Activated CD4-positive, alpha-beta T cell treated with anti-CD3 and anti-CD28 coated beads, Interleukin-2, amount 50 U/mL, for 1 hour (primary cell): ENCODE data around the gene ZNF157.
A peak's percentile ranks its signal among the peaks of the same experiment; 100 is the strongest.
"Not testable (repeated sequence)": the region's sequence is repeated elsewhere in the genome, so short reads cannot be mapped to it uniquely, and the experiment has no call there.

Source experiments
- DNase-seq: peaks from one replicate; pipeline ENCODE4 v3.0.0-alpha.2; 2020

ZNF157 gene

DNA sequence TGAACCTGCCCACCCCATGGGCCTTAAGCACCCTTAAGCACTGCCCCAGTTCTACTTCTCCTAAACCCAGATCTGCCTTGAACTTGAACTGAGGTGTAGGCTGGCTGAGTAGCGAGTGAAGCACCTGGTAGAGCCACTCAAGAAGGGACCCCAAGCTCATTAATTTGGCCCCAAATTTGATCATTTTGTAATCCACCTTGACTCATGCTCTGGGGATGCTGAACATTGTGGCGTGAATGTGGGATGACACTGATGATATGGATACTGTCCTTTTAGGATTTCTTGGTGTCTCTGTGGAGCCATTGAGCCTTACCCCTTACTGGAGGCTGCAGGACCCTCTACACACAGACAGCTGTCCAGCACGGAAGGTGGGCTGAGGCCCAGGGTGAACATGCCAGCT is at the start of gene ZNF157:
Gene ZNF157 (plus strand): TSS at position 301 of the 400 bp plus-strand sequence. CDS start 91 bp downstream, at position 392.
- DNase-seq: no peak

DNA sequence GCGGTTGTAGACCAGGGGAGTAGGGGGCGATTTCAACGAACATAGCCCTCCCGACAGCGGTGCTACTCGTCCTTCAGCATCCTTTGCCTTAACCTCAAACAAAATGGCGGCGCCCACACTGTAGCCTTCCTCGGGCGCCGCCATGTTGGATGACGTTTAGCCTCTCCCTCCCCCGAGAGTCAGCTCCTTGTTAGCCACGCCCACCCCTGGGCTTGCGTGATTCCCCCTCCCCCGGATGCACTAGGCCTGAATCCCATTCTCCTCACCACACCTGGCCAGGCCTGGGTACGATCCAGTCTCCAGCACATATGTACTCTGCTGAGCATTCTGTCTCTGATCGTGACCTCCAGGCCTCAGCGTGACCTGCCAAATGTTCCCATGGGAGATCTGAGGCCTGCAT is 49.0 kb upstream of the ZNF157 start:
- no peak for DNase-seq

DNA sequence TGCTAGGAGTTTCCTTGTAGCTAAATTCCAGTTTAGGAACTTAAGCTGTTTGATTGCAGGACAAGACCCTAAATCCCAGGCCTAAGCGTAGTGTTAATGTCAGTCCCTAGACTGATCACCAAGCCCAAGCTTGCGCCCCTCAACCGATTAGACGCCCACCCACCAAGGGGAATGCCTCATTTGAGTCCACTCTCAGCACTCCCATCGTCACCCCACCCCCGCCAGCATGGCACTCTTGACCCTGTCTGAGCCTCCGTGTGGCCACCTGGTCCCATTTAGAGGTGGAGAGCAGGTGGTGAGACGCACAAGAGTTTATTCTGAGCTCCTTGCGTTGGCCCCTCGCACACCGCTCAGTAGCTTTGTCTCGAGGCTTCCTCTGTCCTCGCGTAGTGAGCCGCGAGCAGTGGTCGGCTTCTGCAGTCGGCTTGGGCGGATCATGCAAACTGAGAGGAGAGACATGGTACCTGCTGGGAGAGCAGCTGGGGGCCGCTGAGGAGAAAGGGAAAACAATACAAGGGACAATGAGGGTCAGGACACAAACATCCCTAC is 48.5 kb upstream of the ZNF157 start:
- no peak for DNase-seq

DNA sequence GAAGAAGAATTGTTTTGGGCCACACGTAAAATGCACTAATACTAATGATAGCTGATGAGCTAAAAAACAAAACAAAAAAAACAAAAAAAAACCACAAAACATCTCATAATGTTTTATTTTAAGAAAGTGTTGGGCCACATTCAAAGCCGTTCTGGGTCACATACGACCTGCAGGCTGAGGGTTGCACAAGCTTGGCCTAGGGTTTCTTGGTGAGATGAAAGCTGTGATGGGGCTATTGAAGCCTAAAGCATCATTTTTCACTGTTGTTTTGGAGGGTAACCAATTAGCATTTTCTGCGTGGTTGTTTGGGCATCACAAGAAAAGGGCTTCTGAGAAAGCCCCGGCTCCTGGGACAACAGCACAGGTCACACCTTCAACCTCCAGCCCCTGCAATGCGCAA is 42.5 kb upstream of the ZNF157 start:
- DNase-seq: no peak

DNA sequence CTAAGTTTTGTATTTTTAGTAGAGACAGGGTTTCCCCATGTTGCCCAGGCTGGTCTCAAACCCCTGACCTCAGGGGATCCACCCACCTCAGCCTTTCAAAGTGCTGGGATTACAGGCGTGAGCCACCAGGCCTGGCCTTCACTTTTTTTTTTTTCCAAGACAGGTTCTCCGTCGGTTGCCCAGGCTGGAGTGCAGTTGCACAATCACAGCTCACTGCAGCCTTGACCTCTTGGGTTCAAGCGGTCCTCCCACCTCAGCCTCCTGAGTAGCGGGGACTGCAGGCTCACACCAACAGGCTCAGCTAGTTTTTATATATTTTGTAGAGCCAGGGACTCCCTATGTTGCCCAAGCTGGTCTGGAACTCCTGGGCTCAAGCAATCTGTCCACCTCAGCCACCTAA is 37.6 kb upstream of the ZNF157 start:
- not testable (repeated sequence) for DNase-seq

DNA sequence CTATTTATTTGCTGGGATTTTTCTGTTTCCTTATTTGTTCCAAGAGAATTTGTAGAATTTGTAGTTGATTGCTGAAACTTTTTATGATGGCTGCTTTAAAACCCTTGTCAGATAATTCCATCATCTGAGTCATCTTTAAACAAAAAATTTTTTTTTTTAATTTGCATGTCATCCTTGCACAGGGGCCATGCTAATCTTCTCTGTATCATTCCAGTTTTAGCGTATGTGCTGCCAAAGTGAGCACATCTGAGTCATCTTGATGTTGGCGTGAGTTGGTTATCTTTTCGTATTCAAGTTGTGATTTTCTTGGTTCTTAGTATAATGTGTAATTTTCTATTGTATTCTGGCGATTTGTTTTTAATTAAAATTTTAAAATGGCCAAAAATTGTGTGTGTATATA is 18.7 kb upstream of the ZNF157 start:
- DNase-seq: no peak

DNA sequence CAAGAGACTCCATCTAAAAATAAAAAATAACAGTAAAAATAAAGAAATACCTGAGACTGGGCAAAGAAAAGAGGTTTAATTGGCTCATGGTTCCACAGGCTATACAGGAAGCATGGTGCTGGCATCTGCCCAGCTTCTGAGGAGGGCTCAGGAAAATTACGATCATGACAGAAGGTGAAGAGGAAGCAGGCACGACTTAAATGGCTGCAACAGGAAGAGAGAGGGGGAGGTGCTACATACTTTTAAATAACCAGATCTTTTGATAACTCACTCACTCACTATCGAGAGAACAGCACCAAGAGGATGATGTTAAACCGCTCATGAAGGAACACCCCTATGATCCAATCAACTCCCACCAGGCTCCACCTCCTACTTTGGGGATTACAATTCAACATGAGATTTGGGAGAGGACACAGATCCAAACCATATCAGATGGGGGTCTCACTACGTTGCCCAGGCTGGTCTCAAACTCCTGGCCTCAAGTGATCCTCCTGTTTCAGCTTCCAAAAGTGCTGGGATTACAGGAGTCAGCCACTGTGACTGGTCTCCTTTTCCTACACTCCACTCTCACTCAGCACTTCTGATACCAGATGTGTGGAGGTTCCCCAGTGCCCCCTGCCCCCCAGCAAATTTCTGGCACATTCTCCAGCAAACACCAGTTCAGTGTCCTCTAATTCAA is 11.9 kb upstream of the ZNF157 start:
- peak; percentile 7 for DNase-seq

DNA sequence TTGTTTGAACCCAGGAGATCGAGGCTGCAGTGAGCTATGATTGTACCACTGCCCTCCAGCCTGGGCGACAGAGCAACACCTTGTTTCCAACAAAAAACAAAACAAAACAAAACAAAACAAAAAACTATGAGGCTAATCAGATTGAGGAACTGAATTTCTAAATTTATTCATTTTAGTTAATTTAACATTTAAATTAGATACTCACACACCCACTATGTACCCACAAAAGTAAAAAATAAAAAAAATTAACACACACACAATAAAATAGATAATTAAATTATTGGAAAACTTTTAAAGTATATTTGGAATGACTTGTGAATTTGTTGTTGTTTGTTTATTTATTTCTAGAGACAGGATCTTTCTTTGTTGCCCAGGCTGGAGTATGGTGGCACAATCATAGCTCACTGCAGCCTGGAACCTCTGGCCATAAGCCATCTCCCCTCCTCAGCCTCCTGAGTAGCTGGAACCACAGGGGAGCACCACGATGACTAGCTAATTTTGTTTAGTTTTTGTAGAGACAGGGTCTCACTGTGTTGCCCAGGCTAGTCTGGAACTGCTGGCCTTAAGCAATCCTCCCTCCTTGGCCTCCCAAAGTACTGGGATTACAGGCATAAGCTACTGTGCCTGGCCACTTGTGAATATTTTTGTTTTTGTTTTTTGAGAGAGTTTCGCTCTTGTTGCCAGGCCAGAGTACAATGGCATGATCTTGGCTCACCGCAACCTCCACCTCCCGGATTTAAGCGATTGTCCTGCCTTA is 9.8 kb upstream of the ZNF157 start:
- DNase-seq: no peak

DNA sequence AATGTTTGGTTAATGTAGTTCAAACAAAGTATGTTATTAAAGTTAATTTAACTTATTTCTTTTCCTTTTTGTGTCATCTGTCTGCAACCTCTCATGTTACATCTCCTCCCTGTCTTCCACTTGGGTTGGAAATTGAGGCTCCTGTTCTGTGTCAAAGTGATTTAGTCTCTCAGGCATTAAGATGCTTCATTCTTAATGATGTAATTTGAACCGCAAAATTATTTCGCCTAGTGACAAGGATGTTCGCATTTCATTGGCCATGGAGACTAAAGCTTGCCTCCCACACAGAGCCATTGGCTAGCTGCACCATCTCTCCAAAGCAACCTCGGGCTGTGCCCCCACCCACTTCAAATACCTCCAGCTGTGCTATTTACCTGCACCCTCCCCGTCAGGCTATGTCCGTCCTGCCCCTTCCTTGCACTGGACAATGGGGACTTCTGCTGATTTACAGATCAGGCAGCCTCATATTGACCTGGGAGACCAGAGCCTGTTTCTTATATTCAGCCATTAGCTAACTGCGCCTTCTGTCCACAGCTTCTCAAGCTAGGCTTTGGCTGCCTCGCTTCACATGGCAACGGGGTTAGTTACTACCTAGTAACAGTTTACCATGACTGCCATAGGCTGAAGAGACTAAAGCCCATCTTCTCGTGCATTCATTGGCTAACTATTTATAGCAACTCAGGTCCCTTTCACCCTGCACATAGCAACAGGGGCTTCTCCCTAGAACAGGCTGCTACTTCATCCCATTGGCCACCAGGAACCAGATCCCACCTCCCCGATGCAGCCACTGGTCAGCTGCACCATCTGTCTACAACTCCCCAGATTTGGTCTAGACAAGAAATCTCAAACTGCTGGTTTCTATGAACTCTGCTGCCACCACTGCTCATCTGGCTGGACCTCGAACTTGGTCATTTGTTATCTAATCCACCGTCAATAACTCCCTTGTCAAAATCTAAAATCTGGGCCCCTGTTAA is 8.6 kb upstream of the ZNF157 start:
- DNase-seq: peak; percentile 9

DNA sequence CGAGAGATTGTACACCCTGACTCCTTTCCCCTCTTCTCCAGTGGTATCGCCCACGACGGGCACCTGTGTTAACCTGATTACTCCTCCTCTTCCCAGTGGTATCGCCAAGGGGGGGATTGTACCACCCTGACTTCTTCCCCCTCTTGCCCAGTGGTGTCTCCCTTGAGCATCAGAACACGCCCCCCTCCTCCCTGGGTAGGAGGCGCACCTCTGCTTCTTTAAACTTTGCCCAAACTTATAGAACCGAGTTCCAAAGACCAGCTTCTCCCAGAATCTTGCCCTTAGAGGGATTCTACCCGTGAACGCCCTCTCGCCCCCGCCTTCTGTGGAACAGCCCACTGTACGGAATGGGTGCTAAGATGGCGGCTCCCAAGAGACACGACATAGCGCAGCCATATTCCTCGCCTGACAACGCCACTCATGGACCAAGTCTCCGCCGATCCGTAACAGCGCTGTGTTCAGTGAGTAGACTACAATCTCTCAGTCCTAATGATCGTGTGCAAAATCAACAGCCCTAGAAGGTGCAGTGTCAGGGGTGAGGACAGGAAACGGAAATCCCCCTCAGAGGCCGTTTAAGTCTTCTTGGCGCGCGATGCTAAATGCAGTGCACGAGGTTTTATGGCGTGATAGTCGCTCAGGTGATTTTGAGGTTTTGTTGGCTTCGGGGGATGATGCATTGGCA is 4.2 kb upstream of the ZNF157 start:
- DNase-seq: peak; percentile 65

DNA sequence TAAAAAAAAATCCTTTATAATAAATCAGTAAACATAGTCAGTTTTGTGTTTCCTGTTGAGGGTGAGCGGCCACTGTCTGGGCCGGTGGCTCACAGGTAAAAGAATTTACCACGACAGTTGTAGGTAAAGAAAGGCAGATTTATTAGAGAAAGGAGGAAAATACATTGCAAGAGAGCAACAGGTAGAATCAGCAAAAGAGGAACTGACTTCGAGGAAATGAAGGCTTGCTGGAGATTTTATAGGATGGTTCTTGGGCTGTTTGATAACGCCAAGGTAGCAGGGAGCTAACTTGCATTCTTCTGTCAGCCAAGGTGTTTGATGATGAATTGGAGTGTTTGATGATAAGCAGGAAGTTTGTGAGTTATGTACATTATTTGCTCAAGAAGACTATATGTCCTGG is 2.8 kb downstream of the ZNF157 start:
- no peak for DNase-seq

DNA sequence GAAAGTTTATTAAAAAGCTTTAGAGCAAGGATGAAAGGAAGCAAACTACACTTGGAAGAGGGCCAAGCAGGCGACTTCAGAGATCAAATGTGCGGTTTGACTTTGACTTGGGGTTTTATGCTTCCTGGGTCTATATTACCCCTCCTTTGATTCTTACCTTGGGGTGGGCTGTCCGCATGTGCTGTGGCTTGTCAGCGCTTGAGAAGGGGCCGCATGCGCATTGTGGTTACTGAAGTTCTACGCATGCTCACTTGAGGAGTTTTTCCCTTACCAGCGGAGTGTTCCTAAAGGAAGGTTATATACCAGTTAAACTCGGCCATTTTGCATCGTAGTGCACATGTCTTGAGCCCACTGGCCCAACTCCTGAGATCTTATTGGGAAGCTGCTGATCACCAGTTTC is 9.9 kb downstream of the ZNF157 start:
- DNase-seq: peak; percentile 60

DNA sequence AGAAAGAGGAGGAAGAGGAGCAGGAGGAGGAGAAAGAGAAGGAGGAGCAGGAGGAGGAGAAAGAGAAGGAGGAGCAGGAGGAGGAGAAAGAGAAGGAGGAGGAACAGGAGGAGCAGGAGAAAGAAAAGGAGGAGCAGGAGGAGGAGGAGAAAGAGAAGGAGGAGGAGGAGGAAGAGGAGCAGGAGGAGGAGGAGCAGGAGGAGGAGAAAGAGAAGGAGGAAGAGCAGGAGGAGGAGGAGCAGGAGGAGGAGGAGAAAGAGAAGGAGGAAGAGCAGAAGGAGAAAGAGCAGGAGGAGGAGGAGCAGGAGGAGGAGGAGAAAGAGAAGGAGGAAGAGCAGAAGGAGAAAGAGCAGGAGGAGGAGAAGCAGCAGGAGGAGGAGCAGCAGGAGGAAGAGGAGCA is 10.5 kb downstream of the ZNF157 start:
- not testable (repeated sequence) for DNase-seq

DNA sequence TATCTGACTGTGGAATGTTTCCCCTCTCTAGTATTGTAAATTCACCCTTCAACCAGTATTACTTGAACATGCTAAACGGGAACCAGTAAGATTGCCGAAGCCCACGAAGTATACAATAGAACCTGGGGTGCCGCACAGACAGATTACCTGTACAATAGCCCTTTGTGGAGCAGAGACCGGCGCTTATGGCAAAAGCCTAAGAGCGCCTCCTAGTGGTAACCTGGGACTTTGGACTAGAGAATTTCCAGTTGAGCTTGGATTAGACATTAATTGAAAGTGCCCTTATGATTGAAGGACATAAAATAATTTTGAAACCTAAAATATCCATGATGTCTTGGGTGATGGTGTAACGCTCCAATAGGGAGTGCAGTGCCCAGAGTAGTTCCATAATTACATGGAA is 14.1 kb downstream of the ZNF157 start:
- DNase-seq: peak; percentile 65

DNA sequence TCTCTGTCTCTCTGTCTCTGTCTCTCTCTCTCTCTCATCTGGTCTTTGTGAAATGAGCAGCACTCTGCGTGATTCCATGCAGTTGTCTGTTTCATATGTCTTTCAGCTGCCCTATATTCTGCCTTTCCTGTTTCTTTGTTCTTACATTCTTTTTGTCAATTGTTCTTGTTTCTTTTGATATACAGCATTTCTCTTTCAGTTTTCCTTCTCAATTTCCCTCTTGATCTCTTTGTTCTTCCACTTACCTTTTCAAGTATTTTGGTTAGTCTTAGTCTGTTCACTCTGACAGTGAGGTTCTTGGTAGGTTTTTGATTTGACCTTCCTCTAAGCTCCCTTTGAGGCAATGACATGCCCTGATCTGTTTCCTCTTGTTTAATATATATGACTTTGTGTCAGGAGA is 20.4 kb downstream of the ZNF157 start:
- no peak for DNase-seq

DNA sequence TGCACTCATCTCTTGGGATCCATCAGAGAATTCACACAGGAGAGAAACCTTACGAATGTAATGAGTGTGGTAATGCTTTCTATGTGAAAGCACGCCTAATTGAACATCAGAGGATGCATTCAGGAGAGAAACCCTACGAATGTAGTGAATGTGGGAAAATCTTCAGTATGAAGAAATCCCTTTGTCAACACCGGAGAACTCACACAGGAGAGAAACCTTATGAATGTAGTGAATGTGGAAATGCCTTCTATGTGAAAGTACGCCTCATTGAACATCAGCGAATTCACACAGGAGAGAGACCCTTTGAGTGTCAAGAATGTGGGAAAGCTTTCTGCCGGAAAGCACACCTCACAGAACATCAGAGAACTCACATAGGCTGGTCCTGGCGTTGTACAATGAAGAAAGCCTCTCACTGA is 42.8 kb downstream of the ZNF157 start:
- DNase-seq: no peak

DNA sequence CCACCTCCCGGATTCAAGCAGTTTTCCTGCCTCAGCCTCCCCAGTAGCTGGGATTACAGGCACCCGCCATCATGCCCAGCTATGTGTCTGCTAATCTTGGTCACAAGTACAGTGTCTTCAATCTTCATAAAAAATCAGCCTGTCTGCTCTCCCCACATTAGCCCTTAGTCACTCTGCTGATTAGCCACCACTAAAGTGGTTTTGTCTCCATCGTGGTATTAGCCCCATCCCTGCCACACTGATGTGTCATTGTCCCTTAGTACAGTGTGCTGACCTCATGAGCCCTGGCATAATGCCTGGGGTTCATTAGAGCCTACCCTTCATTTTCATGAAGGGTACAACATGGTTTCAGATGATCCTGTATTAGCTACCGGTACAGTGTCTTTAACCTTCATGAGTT is 49.9 kb downstream of the ZNF157 start:
- DNase-seq: no peak

DNA sequence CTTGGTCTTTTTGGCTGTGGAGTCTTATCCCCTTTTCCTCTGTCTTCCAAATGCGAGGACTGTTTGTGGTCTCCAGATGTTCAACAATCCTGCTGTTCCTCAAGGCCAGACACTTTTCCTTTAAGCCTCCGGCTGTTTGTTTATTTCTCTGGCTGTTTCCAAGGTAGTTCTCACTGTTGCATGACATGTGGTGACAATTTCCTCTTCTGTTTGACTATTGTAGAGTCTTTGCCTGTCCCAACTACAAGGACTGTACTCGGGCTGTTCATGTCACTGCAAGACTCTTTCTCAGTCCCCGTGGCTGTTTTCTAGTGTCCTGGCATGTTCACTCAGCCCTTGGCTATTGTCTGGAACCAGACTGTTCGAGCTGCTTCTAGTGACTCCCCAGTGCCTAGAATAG is 50.6 kb downstream of the ZNF157 start:
- no peak for DNase-seq

DNA sequence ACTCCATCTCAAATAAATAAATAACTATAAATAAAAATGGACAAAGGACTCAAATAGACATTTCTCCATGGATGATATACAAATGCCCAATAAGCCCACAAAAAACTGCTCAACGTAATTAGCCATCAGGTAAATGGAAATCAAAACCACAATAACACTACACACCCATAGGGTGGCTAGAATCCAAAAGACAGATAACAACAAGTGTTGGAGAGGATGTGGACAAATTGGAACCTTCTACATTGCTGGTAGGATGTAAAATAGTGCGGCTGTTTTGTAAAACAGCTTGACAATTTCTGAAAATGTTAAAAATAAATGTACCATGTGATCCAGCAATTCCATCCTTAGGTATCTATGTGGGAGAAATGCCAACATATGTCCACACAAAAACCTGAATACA is 52.1 kb downstream of the ZNF157 start:
- DNase-seq: no peak

DNA sequence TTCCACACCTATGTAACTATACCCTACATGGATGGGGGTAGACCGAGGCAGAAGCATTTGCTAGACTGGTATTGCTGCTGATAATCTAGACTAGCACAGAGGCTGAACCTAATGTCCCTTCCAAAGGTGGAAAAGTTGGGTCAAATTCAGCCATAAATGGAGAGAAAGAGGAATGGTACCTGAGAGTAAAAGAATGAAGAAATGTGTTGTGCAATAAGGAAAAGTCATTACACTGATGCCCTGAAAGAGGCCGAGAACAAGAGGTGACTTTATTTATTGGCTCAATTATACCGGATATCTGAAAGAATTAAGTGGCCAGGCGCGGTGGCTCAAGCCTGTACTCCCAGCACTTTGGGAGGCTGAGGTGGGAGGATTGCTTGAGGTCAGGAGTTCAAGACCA is 60.5 kb downstream of the ZNF157 start:
- no peak for DNase-seq

DNA sequence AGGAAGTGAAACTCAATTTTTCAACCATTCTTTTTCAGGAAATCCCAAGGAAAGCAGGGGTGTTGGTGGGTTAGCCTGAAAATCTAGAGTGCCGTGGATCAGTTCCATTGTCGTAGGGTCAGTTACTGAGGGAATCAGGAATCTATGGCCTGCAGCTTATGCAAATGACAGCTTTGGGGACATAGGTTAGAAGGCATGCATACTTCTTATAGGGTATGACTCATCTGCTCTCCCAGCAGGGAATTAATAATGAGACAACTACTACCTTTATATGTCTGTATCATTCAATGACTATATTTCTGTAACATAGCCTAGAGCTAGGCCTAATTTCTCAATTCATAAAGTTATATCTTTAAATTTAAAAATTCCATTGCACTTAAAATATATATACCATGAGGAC is 76.1 kb downstream of the ZNF157 start:
- no peak for DNase-seq

DNA sequence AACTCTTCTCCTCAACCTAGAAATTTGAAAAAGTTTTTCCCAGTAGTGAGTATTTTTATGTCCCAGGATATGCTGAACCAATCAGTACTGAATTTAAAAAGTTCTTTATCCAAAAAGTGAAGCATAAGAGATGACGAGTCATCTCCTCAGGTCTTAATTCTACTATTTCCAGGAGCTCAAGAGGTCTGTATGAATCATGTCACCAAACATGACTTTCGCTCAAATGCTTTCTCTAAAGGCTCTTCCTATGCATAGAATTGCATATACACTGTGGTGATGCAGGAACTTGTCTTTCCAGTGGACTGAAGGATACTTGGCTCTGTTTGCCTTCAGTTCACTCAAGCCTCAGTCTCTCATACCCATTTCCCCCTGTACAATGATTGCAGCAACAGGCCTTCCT is 76.6 kb downstream of the ZNF157 start:
- DNase-seq: no peak

DNA sequence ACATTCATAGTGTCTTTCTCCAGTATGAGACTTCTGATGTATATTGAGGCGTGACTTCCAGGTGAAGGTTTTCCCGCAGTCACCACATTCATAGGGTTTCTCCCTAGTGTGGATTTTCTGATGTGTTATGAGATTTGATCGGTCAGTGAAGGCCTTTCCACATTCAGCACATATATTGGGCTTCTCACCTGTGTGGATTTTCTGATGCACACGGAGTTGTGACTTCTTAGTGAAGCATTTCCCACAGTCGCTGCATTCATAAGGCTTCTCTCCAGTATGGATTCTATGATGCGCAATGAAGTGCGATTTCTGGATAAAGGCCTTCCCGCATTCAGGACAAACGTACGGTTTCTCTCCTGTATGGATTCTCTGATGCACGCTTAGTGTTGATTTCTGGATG is 77.2 kb downstream of the ZNF157 start:
- no peak for DNase-seq
